ENCODE results near the gene PATJ.

PATJ gene

DNA sequence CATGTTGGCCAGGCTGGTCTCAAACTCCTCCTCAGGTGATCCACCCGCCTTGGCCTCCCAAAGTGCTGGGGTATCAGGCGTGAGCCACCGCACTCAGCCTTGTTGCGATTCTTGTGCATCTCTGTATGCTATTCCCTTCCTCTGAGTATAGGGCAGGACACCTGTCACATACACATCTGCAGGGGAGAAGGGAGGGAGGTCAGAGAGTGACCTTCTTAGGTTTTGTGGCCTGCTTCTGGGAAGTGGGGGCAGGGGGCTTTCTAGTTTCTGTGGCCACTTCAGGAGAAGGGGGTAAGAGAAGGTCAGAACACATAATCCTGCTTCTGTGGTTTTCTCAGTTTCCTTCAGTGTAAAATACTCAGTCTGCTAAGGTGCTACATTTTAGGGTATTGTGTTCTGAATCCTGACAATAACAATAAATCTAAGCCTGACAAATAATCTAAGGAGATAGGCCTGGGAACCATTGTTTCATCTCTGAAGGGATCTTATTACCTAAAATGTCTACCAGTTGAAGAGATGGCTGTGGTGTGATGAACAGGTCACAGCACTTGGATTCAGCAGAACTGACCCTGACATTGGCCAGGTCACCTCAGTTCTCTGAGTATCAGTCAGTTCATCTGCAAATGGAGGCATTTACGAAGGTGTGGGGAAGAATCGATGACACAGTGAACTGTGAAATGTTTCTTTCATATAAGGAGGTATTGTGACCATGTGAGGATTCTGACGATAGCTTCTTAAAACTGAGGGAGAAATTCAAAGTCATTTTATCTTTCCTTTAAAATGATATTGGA is 239.8 kb downstream of the PATJ start:
- no peak for DNase-seq (ENCODE audit: low read depth in 3 of 3)

DNA sequence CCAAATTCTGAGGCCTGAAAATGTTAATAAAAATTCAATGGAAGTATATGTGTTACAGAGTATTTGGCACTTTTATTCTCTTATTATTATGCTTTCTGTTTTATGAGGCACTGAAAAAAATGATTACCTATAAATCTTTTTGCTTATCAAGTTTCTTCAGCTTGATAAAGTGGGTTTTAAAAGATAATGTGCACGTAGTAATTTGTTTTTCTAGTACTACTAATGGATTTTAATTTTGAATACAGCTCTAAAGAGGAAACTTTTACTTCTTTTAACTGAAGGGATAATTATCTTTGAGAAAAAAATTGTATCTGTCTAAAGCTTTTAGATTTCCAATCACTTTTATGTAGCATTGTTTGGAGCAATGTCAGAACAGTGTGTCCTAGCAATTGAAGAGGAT is 241.0 kb downstream of the PATJ start:
- DNase-seq (ENCODE audit: low read depth in 3 of 3) = no peak

DNA sequence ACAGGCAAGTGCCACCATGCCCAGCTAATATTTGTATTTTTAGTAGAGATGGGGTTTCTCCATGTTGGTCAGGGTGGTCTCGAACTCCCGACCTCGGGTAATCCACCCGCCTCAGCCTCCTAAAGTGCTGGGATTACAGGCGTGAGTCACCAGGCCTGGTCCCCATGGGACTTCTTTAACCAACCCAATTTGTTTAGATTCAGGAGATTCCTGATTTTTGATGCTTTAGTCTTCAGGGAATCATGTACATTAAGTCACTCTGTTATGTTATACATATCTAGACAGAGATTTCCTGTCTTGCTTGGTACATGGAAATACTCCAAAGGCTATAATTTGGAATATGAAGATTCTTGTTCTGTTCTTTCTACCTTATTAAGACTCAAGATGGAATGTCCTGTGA is 250.0 kb downstream of the PATJ start:
- no peak for DNase-seq (ENCODE audit: low read depth in 3 of 3)

DNA sequence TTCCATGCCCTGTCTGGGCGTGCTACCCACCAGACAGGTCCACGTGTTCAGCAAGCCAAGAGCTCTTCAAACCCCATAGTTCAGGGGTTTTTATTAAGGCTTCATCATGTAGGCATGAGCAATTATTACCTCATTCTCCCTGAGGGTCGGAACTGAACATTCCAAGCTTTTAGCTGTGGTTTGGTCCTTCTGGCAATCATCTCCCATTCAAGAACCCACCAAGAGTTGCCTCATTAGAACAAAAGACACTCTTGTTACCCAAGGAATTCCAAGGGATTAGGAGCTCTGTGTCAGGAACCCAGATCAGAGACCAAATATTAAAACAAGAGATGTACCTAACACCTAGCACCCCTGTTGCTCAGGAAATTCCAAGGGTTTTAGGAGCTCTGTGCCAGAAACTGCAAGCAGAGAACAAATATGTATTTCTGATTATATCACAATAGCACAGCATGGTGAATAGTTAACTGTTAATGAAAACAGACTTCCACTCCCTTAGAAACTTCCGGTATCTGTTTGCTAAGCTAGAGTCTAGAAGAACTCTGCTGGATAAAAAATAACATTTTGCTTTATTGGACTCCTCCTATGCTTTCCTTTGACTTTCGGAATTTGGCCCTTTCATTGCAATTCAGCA is 251.2 kb downstream of the PATJ start:
- DNase-seq (ENCODE audit: low read depth in 3 of 3) = no peak

DNA sequence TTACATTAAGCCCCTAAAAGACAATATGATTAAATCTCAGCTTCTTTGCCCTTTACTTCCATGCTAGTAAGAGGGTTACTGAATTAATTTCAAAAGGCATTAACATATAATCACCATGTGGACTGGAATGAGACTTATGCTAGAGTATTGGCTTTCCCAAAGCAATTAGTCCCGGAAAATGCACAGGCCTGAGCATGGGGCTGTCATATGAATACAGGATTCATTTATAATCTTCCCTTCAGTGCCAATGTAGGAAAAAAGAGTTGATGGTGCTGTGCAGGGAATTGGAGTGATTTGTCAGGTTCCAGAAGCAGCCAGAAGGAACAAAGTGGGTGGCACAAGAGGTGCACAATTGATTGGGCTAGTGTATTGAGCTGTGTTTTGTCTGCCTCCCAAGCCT is 253.4 kb downstream of the PATJ start:
- DNase-seq (ENCODE audit: low read depth in 3 of 3) = no peak

DNA sequence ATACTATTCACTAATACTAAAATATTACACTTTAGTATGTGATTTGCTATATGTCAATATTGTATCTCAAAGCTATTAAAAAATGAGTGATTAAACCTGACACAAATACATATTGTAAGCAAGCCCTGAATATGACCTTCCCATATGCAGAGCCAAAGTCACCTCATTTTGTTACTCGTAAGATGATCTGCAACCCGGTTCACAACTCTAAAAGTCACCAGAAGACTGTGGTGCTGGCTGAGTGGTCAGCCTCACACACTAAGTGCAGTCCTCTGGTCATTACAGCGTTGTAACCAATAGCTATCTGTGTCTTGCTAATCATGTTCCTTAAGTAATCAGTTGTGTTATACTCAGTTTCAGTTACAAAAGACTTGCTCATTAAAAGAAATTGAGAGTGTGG is 254.8 kb downstream of the PATJ start:
- DNase-seq (ENCODE audit: low read depth in 3 of 3) = no peak

DNA sequence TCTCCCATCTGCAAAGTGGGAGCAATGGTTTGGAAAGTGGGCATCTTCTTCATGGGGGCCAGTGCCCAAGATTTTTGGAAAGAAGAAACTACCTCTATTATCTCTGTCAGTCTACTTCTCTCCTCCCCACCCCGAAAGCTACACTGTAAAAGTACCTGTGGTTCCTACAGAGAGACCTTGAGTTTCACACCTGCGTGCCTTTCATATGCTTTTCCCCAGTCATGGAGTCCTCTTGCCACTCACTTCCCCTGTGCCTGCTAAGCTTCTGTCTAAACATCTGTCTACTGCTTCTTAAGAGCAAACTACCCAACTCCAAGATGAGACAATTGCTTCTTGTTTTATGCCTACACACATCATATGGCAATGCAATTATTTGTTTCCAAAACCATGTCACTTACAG is 261.5 kb downstream of the PATJ start:
- DNase-seq (ENCODE audit: low read depth in 3 of 3) = no peak

DNA sequence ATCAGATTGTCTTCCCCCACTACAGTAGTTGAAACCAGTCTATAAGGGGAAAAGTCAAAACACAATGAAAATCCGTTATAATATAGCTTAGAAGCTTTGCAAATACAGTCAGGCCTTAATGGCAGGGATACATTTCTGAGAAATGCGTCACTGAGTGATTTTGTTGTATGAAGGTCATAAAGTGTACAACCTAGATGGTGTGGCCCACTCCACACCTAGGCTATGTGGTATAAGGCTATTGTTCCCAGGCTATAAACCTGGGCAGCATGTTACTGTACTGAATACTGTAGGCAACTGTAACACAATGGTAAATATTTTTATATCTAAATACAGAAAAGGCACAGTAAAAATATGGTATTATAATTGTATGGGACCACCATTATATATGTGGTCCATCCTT is 264.4 kb downstream of the PATJ start:
- DNase-seq (ENCODE audit: low read depth in 3 of 3) = no peak

DNA sequence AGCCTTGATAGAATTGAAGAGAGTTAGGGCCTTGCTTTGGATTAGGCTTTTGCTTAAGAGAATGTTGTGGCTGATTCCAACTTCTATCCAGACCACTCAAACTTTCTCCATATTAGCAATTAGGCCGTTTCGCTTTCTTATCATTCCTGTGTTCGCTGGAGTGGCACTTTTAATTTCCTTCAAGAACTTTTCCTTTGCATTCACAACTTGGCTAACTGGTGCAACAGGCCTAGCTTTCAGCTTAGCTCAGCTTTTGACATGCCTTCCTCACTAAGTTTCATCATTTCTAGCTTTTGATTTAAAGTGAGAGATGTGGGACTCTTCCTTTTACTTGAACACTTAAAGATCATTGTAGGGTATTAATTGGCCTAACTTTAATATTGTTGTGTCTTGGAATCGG is 268.7 kb downstream of the PATJ start:
- DNase-seq (ENCODE audit: low read depth in 3 of 3) = no peak

DNA sequence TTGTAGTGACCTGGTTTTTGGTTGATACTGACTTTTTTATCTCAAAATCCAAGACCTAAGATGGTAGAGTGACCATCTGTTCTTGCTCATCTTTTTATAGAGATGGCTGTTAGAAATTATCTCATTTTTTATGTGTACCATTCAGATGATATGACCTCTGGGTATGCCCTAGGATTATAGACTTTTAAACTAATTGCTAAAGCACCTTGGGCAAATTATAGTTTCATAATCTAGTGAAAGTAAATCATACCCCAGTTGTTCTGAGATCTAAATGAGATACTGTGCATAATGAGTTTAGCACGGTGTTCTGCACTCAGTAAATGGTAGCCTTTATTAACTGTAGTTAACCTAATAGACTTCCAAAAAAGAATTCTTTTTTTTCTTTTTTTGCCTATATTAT is 269.8 kb downstream of the PATJ start:
- DNase-seq (ENCODE audit: low read depth in 3 of 3) = no peak

DNA sequence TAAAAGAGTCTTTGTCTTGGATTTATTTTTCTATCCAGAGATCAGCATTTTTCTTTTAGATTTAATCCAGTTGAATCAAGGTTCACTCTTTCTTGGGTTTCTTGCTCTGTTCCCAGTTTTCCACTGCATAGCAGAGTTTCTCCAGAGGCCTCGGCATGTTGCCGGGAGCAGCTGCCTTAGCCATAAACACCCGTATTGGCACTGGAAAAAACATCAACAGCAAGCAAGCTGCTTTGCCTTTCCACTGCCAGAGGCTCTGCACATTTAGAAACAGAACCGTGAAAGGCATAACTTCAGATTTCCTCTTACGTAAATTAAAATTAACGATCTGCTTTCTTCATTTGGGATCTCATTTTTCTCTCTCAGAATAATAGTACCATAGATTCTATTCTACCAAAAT is 270.6 kb downstream of the PATJ start:
- no peak for DNase-seq (ENCODE audit: low read depth in 3 of 3)

DNA sequence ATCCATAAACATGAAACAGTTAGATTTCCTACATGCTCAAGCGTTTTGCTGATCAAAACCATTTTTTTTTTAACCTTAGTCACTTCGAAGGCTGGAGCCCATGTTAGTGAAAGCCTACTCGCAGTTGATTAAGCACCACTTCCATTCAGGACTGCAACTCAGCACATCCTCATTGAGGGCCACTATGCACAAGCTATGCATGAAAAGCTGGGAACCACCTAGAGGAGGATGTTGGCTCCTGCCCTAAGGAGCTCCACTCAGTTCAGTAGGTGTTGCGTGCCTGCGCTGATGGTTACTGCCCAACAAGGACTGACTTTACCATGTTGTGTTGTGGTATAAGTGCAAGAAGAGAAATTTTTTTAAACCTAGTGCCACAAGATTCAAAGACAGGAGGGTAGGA is 271.0 kb downstream of the PATJ start:
- DNase-seq (ENCODE audit: low read depth in 3 of 3) = no peak

DNA sequence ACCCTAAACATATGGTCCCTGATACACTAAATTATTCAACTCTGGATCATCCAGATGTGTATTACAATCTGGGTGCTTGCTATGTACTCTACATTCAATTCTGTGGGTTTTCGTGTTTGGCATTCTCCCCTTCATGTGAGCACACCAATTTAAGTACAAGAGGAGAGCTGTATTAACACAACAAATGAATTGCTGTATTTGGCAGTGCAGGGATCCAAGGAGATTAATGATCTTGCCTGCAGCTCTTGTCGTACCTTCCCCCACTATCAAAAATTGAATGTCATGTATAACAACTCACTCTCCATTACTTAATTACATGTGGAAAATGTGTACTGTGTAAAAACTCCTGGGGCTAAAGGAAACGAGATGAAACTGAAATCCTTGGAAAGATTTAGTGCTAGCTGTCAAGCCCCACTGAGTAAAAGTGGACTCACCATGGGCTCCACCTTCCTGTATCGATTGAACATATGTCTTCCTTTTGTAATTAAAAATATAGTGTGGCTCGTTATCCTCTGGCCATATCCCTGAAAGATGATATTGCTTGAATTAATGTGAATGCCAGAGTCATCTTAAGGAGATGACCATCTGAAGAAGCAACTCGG is 280.2 kb downstream of the PATJ start:
- DNase-seq (ENCODE audit: low read depth in 3 of 3) = no peak

DNA sequence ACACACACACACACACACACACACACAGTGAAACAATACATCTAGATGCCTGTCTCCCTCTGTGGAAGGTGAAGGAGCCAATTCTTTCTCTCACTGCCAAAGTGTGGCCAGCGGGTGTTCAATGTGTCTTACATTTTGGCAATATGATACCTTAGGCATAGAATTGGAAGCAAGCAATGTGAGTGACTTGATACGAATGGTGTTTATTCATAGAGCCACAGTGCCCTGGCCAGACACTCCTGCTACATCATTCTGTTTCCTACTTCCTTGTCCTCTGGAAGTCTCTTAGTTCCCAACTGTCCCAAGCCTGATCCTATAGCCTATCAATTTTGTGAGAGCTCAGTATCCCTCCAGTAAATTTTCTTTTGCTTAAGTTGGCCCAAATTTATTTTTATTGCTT is 282.4 kb downstream of the PATJ start:
- DNase-seq (ENCODE audit: low read depth in 3 of 3) = no peak

DNA sequence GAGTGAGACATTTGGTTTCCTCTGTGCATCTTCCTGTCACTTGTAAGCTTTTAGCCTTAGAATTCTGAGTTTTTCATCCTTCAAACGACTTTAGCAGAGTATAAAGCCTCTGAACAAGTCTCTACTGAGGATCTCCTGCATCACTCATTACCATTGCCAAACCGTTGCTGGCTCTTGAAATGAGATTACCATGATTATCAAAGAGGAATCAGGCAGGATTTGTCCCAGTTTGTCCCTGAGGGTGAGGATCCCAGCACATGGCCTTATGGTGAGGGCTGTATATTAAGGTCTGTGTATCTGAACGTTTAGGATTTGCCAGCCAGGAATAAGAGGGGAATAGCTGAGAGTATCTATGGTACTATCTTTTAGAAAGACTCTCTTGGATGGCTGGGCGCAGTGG is 282.9 kb downstream of the PATJ start:
- DNase-seq (ENCODE audit: low read depth in 3 of 3) = no peak

DNA sequence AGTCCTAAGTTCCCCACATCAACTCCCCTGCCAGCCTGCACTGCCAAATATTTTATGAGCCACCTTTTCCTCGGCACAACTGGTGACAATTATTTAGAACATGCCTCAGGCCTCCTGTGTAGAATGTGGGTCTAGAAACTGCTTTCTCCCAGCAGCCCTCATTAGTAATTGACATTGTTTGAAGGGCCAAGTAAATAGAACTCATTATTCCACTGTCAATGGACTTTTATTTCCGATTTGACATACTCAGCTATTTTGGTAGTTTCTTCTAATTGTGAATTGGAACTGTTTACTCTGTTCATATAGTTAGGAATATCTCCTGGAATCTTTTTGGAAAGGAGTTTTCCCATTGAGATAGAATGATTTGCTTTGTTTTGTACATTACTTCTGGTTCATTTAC is 283.6 kb downstream of the PATJ start:
- no peak for DNase-seq (ENCODE audit: low read depth in 3 of 3)

DNA sequence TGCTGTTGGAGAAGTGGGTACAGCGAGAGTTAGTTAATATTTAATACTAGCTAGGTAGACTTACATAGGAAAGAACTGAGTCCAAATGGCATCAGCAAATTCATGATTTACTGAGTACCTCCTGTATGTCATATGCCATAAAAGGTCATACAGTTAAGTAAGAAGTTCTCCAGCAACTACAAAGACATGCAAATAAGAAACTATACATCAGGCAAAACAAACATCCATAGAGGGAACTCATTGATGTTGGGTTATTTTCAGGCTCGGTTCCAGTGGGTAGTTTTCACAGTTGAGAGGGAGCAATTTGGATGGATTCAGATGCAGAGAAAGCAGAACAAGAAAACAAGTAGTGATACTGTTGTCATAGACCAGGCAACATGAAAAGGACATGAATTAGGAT is 287.4 kb downstream of the PATJ start:
- no peak for DNase-seq (ENCODE audit: low read depth in 3 of 3)

DNA sequence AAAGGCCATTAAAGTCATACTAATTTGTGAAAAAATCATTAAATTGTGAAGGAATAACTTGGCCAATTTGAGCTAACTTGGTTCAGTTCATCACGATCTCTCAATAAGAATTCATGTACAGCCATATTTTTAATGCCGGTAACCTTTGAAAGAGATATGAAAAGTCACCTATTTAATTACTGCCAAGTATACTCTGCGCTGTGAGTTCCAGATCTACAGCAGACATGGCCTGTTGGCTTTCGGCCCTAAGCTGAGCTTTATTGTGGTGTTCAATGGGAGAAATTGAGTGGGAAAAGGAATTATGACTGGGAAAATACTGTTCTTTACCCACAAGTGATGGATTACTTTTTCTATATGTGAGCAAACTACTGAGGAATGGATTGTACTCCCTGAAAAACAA is 292.5 kb downstream of the PATJ start:
- DNase-seq (ENCODE audit: low read depth in 3 of 3) = no peak

DNA sequence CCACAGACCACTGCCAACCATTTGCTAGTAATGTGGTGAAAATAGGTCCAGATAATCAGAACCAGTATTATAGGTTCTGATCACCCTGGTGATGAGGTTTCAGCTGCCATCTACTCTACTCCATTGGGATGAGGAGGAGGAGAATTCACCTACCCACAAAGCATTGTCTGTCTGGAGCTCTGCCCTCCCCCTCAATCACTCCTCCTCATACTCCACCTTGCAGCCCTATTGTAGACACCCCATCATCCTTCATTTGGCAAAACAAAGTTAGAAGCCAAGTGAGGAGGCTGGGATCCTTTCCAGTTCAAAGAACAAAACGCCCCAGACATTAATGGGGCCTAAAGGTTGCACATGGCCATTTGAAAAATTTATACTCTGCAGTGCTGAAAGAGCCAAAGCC is 295.0 kb downstream of the PATJ start:
- no peak for DNase-seq (ENCODE audit: low read depth in 3 of 3)

DNA sequence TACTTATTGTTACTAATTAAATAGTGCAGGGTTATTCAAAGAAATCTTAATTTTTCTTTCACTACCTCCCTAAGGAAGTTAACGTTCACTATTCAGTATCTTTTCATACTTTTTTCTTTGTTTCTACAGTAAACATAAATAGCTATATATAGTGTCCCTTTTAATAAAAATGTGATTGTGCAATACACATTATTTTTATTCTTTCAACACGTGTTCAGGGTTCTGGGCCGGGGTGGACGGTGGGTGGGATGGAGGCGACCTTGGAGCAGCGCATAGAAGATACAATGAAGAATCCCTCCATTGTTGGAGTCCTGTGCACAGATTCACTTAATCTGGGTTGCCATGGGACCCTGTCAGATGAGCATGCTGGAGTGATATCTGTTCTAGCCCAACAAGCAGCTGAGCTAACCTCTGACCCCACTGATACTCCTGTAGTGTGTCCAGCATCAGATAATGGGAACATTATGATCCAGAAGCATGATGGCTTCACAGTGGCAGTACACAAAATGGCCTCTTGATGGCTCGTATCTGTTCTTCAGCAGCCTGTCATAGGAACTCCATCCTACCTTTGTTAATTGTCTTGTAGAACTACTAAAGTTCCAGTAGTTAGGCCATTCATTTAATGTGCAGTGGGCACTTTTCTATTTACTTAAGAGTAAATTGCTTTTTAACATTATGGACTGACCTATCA is 296.5 kb downstream of the PATJ start:
- no peak for DNase-seq (ENCODE audit: low read depth in 3 of 3)

DNA sequence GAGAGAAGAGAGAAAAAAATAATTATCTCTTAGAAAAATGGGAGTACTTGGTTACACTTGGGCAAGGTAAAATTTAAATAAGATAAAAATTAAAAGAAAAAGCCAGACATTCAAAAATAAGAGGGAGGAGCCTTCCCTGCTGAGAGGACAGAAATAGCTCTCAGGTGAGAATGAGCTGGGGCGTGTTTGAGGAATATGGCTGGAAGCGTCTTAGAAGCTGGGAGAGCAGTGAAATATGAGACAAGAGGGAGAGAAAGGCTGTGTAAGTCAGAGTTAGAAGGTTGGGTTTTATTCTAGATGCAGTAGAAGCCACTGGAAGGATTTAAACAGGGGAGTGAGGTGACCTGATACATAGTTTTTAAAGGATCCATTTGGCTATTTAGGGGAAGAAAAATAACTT is 298.2 kb downstream of the PATJ start:
- DNase-seq (ENCODE audit: low read depth in 3 of 3) = no peak

DNA sequence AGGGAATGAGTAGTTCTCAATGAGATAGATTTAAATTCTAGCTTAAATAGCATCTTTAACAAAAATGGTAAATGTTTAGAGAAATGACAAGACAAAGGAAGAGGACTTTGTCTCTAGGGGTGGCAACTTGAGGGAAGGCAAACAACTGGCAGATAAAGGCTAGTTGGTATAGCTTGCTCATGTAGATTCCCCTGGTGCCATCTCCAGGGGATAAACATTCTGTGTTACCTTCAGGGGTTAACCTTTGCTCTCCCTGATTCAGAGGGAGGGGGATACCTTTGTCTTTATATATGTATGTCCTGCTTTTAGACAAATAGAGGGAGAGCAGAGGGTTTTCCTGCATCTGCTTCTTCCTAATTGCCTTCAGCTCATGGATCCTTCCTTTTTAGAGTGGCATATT is 298.7 kb downstream of the PATJ start:
- DNase-seq (ENCODE audit: low read depth in 3 of 3) = no peak

DNA sequence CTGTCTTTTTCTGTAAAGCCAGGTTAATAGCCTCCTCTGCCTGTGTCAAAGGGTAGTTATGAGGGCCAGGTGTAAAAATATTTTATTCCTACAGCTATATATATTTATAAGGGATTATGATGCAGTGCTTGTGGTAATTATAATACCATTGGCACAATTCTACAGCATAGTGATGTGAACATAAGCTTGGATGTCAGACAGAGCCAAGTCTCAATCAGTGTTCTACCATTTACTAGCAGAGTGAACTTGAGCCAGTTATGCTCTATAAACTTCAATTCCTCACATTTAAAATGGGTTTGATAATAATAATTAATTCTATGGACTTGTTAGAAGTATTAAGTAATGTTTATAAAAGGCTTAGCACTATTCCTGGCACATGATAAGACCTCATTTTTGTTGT is 300.9 kb downstream of the PATJ start:
- DNase-seq (ENCODE audit: low read depth in 3 of 3) = no peak

Data from stimulated activated CD4-positive, alpha-beta T cell treated with anti-CD3 and anti-CD28 coated beads, TNF-alpha, amount 100 ng/mL, for 48 hours (primary cell).